Upper lobe of left lung (tissue), 6 donors: ENCODE measurements around the gene PNKP. TPM values are rescaled to one million over a fixed set of nuclear protein-coding genes. Genes with fewer than 3 reads are reported as not detected.

Source experiments
- ATAC-seq, 2 donors: fragments of 200-7000 bp; cut with Tn5 transposase; one replicate each; pipeline ENCODE4 v1.9.1; 2022; ENCODE audit warnings: mild to moderate bottlenecking in 2 of 2, moderate library complexity in 2 of 2; ENCODE audit not compliant: low FRiP score in 2 of 2
- DNase-seq, 2 donors: peaks; one replicate each; pipeline ENCODE4 v3.0.0-alpha.2; 2019 to 2020
- H3K27ac ChIP-seq, 4 donors: fragments of 200-600 bp; sonication (generic); one replicate each; pipeline ENCODE4 v1.5.1; 2016 to 2019
- H3K27me3 ChIP-seq, 4 donors: fragments of 200-600 bp; sonication (generic); one replicate each; pipeline ENCODE4 v1.5.1; 2017 to 2019
- H3K36me3 ChIP-seq, 4 donors: fragments of 200-600 bp; sonication (generic); one replicate each; pipeline ENCODE4 v1.5.1; 2016 to 2019
- H3K4me1 ChIP-seq, 4 donors: fragments of 200-600 bp; sonication (generic); one replicate each; pipeline ENCODE4 v1.5.1; 2018 to 2019
- H3K4me3 ChIP-seq, 4 donors: fragments of 200-600 bp; sonication (generic); one replicate each; pipeline ENCODE4 v1.5.1; 2017 to 2019; ENCODE audit warnings: mild to moderate bottlenecking in 2 of 4, moderate library complexity in 1 of 4
- H3K9me3 ChIP-seq, 4 donors: fragments of 200-600 bp; sonication (generic); one replicate each; pipeline ENCODE4 v1.5.1; 2018 to 2019
- EP300 ChIP-seq, 4 donors: sonication (generic); formaldehyde crosslinking; IDR thresholded peaks; one replicate each; pipeline ENCODE4 v1.5.1; 2017; ENCODE audit warnings: antibody characterized with exemption in 4 of 4, control low read depth in 2 of 4
- POLR2A ChIP-seq, 4 donors: fragments of 450-650 bp; IDR thresholded peaks; one replicate each; pipeline ENCODE4 v1.5.1; 2016 to 2017; ENCODE audit warnings: antibody characterized with exemption in 4 of 4, mild to moderate bottlenecking in 2 of 4
- POLR2AphosphoS5 ChIP-seq, 2 donors: sonication (generic); formaldehyde crosslinking; IDR thresholded peaks; one replicate each; pipeline ENCODE4 v1.5.1; 2017; ENCODE audit warnings: antibody characterized with exemption in 2 of 2
- WGBS, 2 donors: methylation state at CpG; one replicate each; pipeline ENCODE4 v1.1.5; 2017 to 2018; 5-methylcytosine and 5-hydroxymethylcytosine counted together
- total RNA-seq, 6 donors: library from RNA; depleted of rRNA in 4 of 6; stranded (reverse); fragments of >200 nt in 4 of 6; gene quantifications; one replicate each; pipeline versions ENCODE4 v1.1.0 to v1.2.1, GENCODE V29; 2016 to 2021
- TF ChIP-seq, protein P1 (sequence below), 6 experiments: fragments of 450-650 bp in 4 of 6; fragments of 200-600 bp in 2 of 6; sonication (generic) in 2 of 6; IDR thresholded peaks; one replicate each; pipeline ENCODE4 v1.5.1; 2016 to 2019; ENCODE audit warnings: antibody characterized with exemption in 6 of 6
- donor health status: DM: no; HTN: no; CAD: no; lungs with moderate emphysema.
- donor health status: DM: no; HTN: yes; CAD: no; lungs with severe emphysema.

Gene PNKP
- total RNA-seq, 6 donors from 2014 or later = 47.6 to 321 (median 88.6) TPM

GRCh38 chr19:49887665-49888509, 20.5 kb upstream of the PNKP start:
- WGBS, 2 donors = 87 to 90% methylated on average over 34 to 52 of the region's 54 CpGs
- DNase-seq (peak in 1 of 2 donors; percentile 83), ATAC-seq (no peak)
- Histone ChIP-seq H3K27me3 (peaks cover 0 to 3% (median 0%) of the 10 kb centered on the region in 4 donors), H3K27ac (no peak overlapping the region), H3K9me3 (no peaks in the 10 kb centered on the region), H3K36me3 (peaks cover 21 to 44% (median 36%) of the 10 kb centered on the region in 4 donors), H3K4me3 (no peak overlapping the region), H3K4me1 (peaks cover 10 to 13% (median 11%) of the 10 kb centered on the region in 4 donors)
- TF ChIP-seq POLR2AphosphoS5 (IDR thresholded peaks at IDR 0.05) (no peak), EP300 (IDR thresholded peaks at IDR 0.05) (no peak), POLR2A (IDR thresholded peaks at IDR 0.05) (no peak)
- TF ChIP-seq, protein P1, sequence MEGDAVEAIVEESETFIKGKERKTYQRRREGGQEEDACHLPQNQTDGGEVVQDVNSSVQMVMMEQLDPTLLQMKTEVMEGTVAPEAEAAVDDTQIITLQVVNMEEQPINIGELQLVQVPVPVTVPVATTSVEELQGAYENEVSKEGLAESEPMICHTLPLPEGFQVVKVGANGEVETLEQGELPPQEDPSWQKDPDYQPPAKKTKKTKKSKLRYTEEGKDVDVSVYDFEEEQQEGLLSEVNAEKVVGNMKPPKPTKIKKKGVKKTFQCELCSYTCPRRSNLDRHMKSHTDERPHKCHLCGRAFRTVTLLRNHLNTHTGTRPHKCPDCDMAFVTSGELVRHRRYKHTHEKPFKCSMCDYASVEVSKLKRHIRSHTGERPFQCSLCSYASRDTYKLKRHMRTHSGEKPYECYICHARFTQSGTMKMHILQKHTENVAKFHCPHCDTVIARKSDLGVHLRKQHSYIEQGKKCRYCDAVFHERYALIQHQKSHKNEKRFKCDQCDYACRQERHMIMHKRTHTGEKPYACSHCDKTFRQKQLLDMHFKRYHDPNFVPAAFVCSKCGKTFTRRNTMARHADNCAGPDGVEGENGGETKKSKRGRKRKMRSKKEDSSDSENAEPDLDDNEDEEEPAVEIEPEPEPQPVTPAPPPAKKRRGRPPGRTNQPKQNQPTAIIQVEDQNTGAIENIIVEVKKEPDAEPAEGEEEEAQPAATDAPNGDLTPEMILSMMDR (IDR thresholded peaks at IDR 0.05) = no peak

GRCh38 chr19:49887037-49887664, 19.8 kb upstream of the PNKP start:
- Histone ChIP-seq H3K4me1 (peaks cover 10 to 13% (median 11%) of the 10 kb centered on the region in 4 donors), H3K36me3 (peaks cover 27 to 51% (median 43%) of the 10 kb centered on the region in 4 donors), H3K27me3 (peaks cover 0 to 3% (median 0%) of the 10 kb centered on the region in 4 donors), H3K4me3 (no peak overlapping the region), H3K9me3 (no peaks in the 10 kb centered on the region), H3K27ac (no peak overlapping the region)
- TF ChIP-seq, protein P1 (IDR thresholded peaks at IDR 0.05) = no peak
- no peak for TF ChIP-seq POLR2A (IDR thresholded peaks at IDR 0.05)
- TF ChIP-seq POLR2AphosphoS5 (IDR thresholded peaks at IDR 0.05) = no peak
- no peak for TF ChIP-seq EP300 (IDR thresholded peaks at IDR 0.05)
- no peak for ATAC-seq
- WGBS, 2 donors = 77 to 80% methylated on average over 17 to 23 of the region's 23 CpGs
- peak in 1 of 2 donors; percentile 64 for DNase-seq

- Histone ChIP-seq H3K4me3 (no peak overlapping the region), H3K27me3 (no peaks in the 10 kb centered on the region), H3K27ac (no peak overlapping the region), H3K9me3 (no peaks in the 10 kb centered on the region), H3K36me3 (peaks cover 46 to 74% (median 66%) of the 10 kb centered on the region in 4 donors), H3K4me1 (peaks cover under 1 to 2% (median 1%) of the 10 kb centered on the region in 4 donors)
- ATAC-seq (no peak), DNase-seq (no peak)
- TF ChIP-seq EP300 (IDR thresholded peaks at IDR 0.05) = no peak
- TF ChIP-seq POLR2A (IDR thresholded peaks at IDR 0.05) = no peak
- TF ChIP-seq POLR2AphosphoS5 (IDR thresholded peaks at IDR 0.05) = no peak
- TF ChIP-seq, protein P1 (IDR thresholded peaks at IDR 0.05) = no peak
- WGBS, 2 donors = 91 to 94% methylated on average over 3 of the region's 3 CpGs
Observed at GRCh38 chr19:49884760-49885159, 17.4 kb upstream of the PNKP start.

- no peak for TF ChIP-seq POLR2A (IDR thresholded peaks at IDR 0.05)
- TF ChIP-seq, protein P1 (IDR thresholded peaks at IDR 0.05) = no peak
- TF ChIP-seq EP300 (IDR thresholded peaks at IDR 0.05) = no peak
- no peak for TF ChIP-seq POLR2AphosphoS5 (IDR thresholded peaks at IDR 0.05)
- Histone ChIP-seq H3K27ac (no peak overlapping the region), H3K4me3 (no peak overlapping the region), H3K4me1 (peaks cover 0 to 3% (median 0%) of the 10 kb centered on the region in 4 donors), H3K9me3 (no peaks in the 10 kb centered on the region), H3K27me3 (no peaks in the 10 kb centered on the region), H3K36me3 (peaks cover 51 to 75% (median 68%) of the 10 kb centered on the region in 4 donors)
- ATAC-seq (no peak), DNase-seq (peak in 1 of 2 donors; percentile 54)
- WGBS, 2 donors = 97 to 98% methylated on average over 13 to 18 of the region's 18 CpGs
Observed at GRCh38 chr19:49884109-49884508, 16.7 kb upstream of the PNKP start.
